ENCODE data around the gene BCL6B. TPM values are rescaled to one million over a fixed set of nuclear protein-coding genes. Genes with fewer than 3 reads are reported as not detected.
"Not testable (repeated sequence)": the region's sequence is repeated elsewhere in the genome, so short reads cannot be mapped to it uniquely, and the experiment has no call there.

BCL6B gene
- total RNA-seq, 1 experiment from 2014 or later: 0.57 TPM

DNA sequence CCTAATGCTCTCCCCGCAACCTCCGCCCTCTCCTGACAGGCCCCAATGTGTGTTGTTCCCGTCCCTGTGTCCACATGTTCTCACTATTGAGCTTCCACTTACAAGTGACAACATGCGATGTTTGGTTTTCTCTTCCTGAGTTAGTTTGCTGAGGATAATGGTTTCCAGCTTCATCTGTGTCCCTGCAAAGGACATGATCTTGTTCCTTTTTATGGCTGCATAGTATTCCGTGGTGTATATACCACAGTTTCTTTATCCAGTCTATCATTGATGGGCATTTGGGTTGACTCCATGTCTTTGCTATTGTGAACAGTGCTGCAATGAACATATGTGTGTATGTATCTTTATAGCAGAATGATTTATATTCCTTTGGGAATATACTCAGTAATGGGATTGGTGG is 43.4 kb upstream of the BCL6B start:
- H3K9me3 ChIP-seq (ENCODE audit: control insufficient read depth in 1 of 2, insufficient read depth in 1 of 2, low read depth in 1 of 2, low read length in 2 of 2); H3K79me2 ChIP-seq (ENCODE audit: insufficient read depth, low read length); H3K4me3 ChIP-seq (replicated peaks in 1 of 2; ENCODE audit: low read depth in 1 of 2, low read length in 2 of 2); RAD21 ChIA-PET (ENCODE audit: low non-redundant PET in 1 of 2, low total read pairs in 2 of 2, uncharacterized antibody in 2 of 2, unreplicated experiment in 2 of 2); H3K36me3 ChIP-seq (ENCODE audit: control insufficient read depth in 1 of 2, insufficient read depth in 2 of 2, low read length in 2 of 2); H3K9ac ChIP-seq (ENCODE audit: low read length); BruUV-seq (replicated peaks); intact Hi-C loops (cut with micrococcal nuclease); H3K4me1 ChIP-seq (ENCODE audit: control insufficient read depth in 1 of 2, insufficient read depth in 2 of 2, low read length in 2 of 2); H4K20me1 ChIP-seq (ENCODE audit: insufficient read depth); H2AFZ ChIP-seq (ENCODE audit: low read depth, low read length, poor library complexity, severe bottlenecking); DNase-seq (ENCODE audit: low read depth, low spot score); H3K9me2 ChIP-seq (ENCODE audit: insufficient read depth); ATAC-seq; H3K27ac ChIP-seq (ENCODE audit: low read depth, low read length); H3K4me2 ChIP-seq (ENCODE audit: low read length); CTCF ChIA-PET; H3K27me3 ChIP-seq (ENCODE audit: insufficient read depth, low read length); POLR2A ChIA-PET: not testable (repeated sequence)

DNA sequence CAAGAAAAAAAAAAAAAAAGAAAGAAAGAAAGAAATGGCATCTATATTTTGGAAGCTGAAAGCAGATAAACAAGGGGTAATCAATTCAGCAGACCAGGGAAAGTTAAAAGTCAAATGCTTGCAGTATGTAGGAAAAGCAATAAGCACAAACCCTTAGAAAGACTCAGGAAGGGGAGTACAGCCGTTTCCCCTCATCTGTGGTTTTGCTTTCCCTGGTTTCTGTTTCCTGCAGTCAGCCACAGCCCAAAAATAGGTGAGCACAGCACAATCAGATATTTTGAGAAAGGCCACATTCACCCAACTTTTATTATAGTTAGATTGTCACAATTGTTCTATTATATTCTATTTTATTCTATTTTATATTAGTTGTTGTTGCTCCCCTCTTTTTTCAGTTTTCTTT is 41.4 kb upstream of the BCL6B start:
- intact Hi-C loops (cut with micrococcal nuclease): no loop called here
- POLR2A ChIA-PET: no interaction called here

DNA sequence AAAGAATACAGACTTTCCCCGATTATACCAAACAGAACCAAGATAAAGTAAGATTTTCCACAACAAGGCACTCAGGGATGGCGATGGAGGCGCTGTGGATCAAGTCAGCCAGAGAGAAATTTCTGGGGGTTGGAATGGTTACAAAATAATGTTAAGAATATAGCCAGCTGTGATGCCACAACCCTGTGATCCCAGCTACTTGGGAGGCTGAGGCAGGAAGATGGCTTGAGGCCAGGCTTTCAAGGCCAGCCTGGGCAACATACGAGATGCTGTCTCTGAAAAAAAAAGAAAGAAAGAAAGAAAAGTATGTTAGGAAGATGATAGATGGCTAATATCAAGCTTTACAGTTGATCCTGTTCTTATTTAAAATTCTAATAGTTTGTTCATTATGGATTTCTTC is 37.6 kb upstream of the BCL6B start:
- no peaks in the 10 kb centered on the region for H3K4me1 ChIP-seq (ENCODE audit: control insufficient read depth in 1 of 2, insufficient read depth in 2 of 2, low read length in 2 of 2)
- ATAC-seq (no peak), DNase-seq (ENCODE audit: low read depth, low spot score) (no peak)
- H3K27ac ChIP-seq (ENCODE audit: low read depth, low read length): no peak overlapping the region
- no peaks in the 10 kb centered on the region for H3K9me2 ChIP-seq (ENCODE audit: insufficient read depth)
- H3K4me3 ChIP-seq (replicated peaks in 1 of 2; ENCODE audit: low read depth in 1 of 2, low read length in 2 of 2): no peak overlapping the region
- no peaks in the 10 kb centered on the region for H4K20me1 ChIP-seq (ENCODE audit: insufficient read depth)
- ChIA-PET CTCF (no interaction called here), RAD21 (ENCODE audit: low non-redundant PET in 1 of 2, low total read pairs in 2 of 2, uncharacterized antibody in 2 of 2, unreplicated experiment in 2 of 2) (no interaction called here), POLR2A (no interaction called here)
- no peaks in the 10 kb centered on the region for H3K36me3 ChIP-seq (ENCODE audit: control insufficient read depth in 1 of 2, insufficient read depth in 2 of 2, low read length in 2 of 2)
- intact Hi-C loops (cut with micrococcal nuclease): no loop called here
- H3K4me2 ChIP-seq (ENCODE audit: low read length): no peak overlapping the region
- H2AFZ ChIP-seq (ENCODE audit: low read depth, low read length, poor library complexity, severe bottlenecking): no peak overlapping the region
- H3K27me3 ChIP-seq (ENCODE audit: insufficient read depth, low read length): no peaks in the 10 kb centered on the region
- no peaks in the 10 kb centered on the region for H3K79me2 ChIP-seq (ENCODE audit: insufficient read depth, low read length)
- no TSS peak for BruUV-seq (replicated peaks)
- H3K9ac ChIP-seq (ENCODE audit: low read length): no peak overlapping the region
- H3K9me3 ChIP-seq (ENCODE audit: control insufficient read depth in 1 of 2, insufficient read depth in 1 of 2, low read depth in 1 of 2, low read length in 2 of 2): no peaks in the 10 kb centered on the region
- TF ChIP-seq RAD21 (IDR thresholded peaks at IDR 0.05; ENCODE audit: low read depth) (no peak), EZH2phosphoT487 (IDR thresholded peaks at IDR 0.05; ENCODE audit: borderline replicate concordance) (no peak), YY1 (IDR thresholded peaks at IDR 0.05; ENCODE audit: extremely low read depth, insufficient replicate concordance, low read depth, low read length) (no peak), POLR2A (IDR thresholded peaks at IDR 0.05; ENCODE audit: borderline replicate concordance, extremely low read depth, insufficient read depth, insufficient read length) (no peak), SIN3A (IDR thresholded peaks at IDR 0.05; ENCODE audit: low read depth) (no peak), SP1 (IDR thresholded peaks at IDR 0.05; ENCODE audit: low read depth) (no peak), CBX3 (IDR thresholded peaks at IDR 0.05; ENCODE audit: low read depth) (no peak), CEBPB (IDR thresholded peaks at IDR 0.05; ENCODE audit: low read depth) (no peak)
- TF ChIP-seq, protein P1, sequence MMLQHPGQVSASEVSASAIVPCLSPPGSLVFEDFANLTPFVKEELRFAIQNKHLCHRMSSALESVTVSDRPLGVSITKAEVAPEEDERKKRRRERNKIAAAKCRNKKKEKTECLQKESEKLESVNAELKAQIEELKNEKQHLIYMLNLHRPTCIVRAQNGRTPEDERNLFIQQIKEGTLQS (IDR thresholded peaks at IDR 0.05): no peak
- TF ChIP-seq, protein P2, sequence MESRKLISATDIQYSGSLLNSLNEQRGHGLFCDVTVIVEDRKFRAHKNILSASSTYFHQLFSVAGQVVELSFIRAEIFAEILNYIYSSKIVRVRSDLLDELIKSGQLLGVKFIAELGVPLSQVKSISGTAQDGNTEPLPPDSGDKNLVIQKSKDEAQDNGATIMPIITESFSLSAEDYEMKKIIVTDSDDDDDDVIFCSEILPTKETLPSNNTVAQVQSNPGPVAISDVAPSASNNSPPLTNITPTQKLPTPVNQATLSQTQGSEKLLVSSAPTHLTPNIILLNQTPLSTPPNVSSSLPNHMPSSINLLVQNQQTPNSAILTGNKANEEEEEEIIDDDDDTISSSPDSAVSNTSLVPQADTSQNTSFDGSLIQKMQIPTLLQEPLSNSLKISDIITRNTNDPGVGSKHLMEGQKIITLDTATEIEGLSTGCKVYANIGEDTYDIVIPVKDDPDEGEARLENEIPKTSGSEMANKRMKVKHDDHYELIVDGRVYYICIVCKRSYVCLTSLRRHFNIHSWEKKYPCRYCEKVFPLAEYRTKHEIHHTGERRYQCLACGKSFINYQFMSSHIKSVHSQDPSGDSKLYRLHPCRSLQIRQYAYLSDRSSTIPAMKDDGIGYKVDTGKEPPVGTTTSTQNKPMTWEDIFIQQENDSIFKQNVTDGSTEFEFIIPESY (IDR thresholded peaks at IDR 0.05; ENCODE audit: extremely low read depth, insufficient replicate concordance, low read length): no peak

More for the DNA sequence above, 41.4 kb upstream of the BCL6B start:
- Histone ChIP-seq H3K9me3 (ENCODE audit: control insufficient read depth in 1 of 2, insufficient read depth in 1 of 2, low read depth in 1 of 2, low read length in 2 of 2) (no peaks in the 10 kb centered on the region), H3K36me3 (ENCODE audit: control insufficient read depth in 1 of 2, insufficient read depth in 2 of 2, low read length in 2 of 2) (no peaks in the 10 kb centered on the region), H3K9me2 (ENCODE audit: insufficient read depth) (no peaks in the 10 kb centered on the region), H3K9ac (ENCODE audit: low read length) (no peak overlapping the region), H3K4me1 (ENCODE audit: control insufficient read depth in 1 of 2, insufficient read depth in 2 of 2, low read length in 2 of 2) (peaks cover 2 to 8% of the 10 kb centered on the region in 2 experiments; a peak in 3 of 4 replicates), H3K4me3 (replicated peaks in 1 of 2; ENCODE audit: low read depth in 1 of 2, low read length in 2 of 2) (no peak overlapping the region), H3K79me2 (ENCODE audit: insufficient read depth, low read length) (no peaks in the 10 kb centered on the region), H2AFZ (ENCODE audit: low read depth, low read length, poor library complexity, severe bottlenecking) (no peak overlapping the region), H4K20me1 (ENCODE audit: insufficient read depth) (no peaks in the 10 kb centered on the region), H3K27me3 (ENCODE audit: insufficient read depth, low read length) (no peaks in the 10 kb centered on the region), H3K27ac (ENCODE audit: low read depth, low read length) (no peak overlapping the region), H3K4me2 (ENCODE audit: low read length) (no peak overlapping the region)
- DNase-seq (ENCODE audit: low read depth, low spot score) (no peak), ATAC-seq (no peak)
- ChIA-PET RAD21 (ENCODE audit: low non-redundant PET in 1 of 2, low total read pairs in 2 of 2, uncharacterized antibody in 2 of 2, unreplicated experiment in 2 of 2) (interaction anchor here in 1 of 2 experiments (0.7 kb wide), 1 partner anchor 314 kb away, joined by 7 read pairs; no protein-coding TSS in a partner anchor), CTCF (no interaction called here)
- no peak for TF ChIP-seq SRF (IDR thresholded peaks at IDR 0.05; ENCODE audit: low read depth)
- no TSS peak for BruUV-seq (replicated peaks)
